ENCODE measurements around the gene MRTFA.
"Not testable (repeated sequence)": the region's sequence is repeated elsewhere in the genome, so short reads cannot be mapped to it uniquely, and the experiment has no call there.

MRTFA gene

DNA sequence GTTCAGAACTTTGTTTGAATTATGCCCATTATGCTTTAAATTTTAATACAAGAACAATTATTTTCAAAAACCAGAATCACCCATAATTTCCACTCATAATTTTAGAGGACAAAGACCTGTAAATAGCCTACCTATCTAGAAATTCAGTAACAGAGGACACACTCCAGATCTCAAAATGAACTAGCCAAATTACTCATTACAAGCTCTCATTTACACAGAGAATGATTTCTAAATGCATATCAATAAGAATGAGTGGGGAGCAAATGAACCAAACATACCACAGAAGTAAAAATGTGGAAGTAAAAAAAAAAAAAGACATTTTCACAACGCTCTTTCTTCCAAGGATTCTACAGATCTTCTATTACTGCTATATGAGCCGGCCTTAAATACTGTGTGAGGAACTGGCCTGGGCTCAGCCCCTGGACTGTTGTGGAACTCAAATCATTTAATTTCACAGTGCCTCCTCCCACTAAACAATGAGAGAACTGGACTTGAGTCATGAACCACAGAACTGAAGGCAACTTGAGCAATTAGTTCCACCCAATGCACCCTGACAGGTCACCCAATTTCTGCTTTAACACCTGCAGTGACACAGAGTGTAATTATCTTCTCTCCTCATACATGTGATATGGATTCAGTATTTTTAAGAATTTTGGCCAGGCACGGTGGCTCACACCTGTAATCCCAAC lies 8.0 kb downstream of the MRTFA start:
- Histone ChIP-seq H3K9me3 (ENCODE audit: control insufficient read depth in 1 of 2, low read length in 2 of 2) (no peaks in the 10 kb centered on the region), H3K9ac (ENCODE audit: low read depth in 1 of 2, low read length in 2 of 2) (peak overlapping the region in 1 of 2 donors; percentile 16), H3K4me1 (ENCODE audit: control insufficient read depth in 1 of 2, insufficient read depth in 2 of 2, low read length in 2 of 2) (peaks cover 0 to 9% of the 10 kb centered on the region in 2 donors), H3K27me3 (ENCODE audit: control insufficient read depth in 1 of 2, insufficient read depth in 2 of 2, low read length in 2 of 2) (no peaks in the 10 kb centered on the region), H3K36me3 (ENCODE audit: control insufficient read depth in 1 of 2, insufficient read depth in 2 of 2, low read length in 2 of 2) (no peaks in the 10 kb centered on the region), H3K4me3 (ENCODE audit: low read depth in 1 of 2, low read length in 2 of 2) (no peak overlapping the region), H3K27ac (ENCODE audit: low read depth, low read length) (no peak overlapping the region)

- no peak overlapping the region for H3K9ac ChIP-seq (ENCODE audit: low read depth in 1 of 2, low read length in 2 of 2)
- peaks cover 0 to 2% of the 10 kb centered on the region in 2 donors for H3K9me3 ChIP-seq (ENCODE audit: control insufficient read depth in 1 of 2, low read length in 2 of 2)
- H3K36me3 ChIP-seq (ENCODE audit: control insufficient read depth in 1 of 2, insufficient read depth in 2 of 2, low read length in 2 of 2): no peaks in the 10 kb centered on the region
- peaks cover 0 to 9% of the 10 kb centered on the region in 2 donors for H3K4me1 ChIP-seq (ENCODE audit: control insufficient read depth in 1 of 2, insufficient read depth in 2 of 2, low read length in 2 of 2)
- H3K4me3 ChIP-seq (ENCODE audit: low read depth in 1 of 2, low read length in 2 of 2): no peak overlapping the region
- H3K27me3 ChIP-seq (ENCODE audit: control insufficient read depth in 1 of 2, insufficient read depth in 2 of 2, low read length in 2 of 2): no peaks in the 10 kb centered on the region
- no peak overlapping the region for H3K27ac ChIP-seq (ENCODE audit: low read depth, low read length)
Measured at GRCh38 chr22:40627612-40628011, 8.9 kb downstream of the MRTFA start.

GRCh38 chr22:40626851-40627250 lies 9.7 kb downstream of the MRTFA start:
- H3K4me1 ChIP-seq (ENCODE audit: control insufficient read depth in 1 of 2, insufficient read depth in 2 of 2, low read length in 2 of 2): peaks cover 0 to 9% of the 10 kb centered on the region in 2 donors
- H3K36me3 ChIP-seq (ENCODE audit: control insufficient read depth in 1 of 2, insufficient read depth in 2 of 2, low read length in 2 of 2): no peaks in the 10 kb centered on the region
- no peak overlapping the region for H3K4me3 ChIP-seq (ENCODE audit: low read depth in 1 of 2, low read length in 2 of 2)
- peaks cover 2 to 5% of the 10 kb centered on the region in 2 donors for H3K9me3 ChIP-seq (ENCODE audit: control insufficient read depth in 1 of 2, low read length in 2 of 2)
- H3K9ac ChIP-seq (ENCODE audit: low read depth in 1 of 2, low read length in 2 of 2): no peak overlapping the region
- H3K27me3 ChIP-seq (ENCODE audit: control insufficient read depth in 1 of 2, insufficient read depth in 2 of 2, low read length in 2 of 2): no peaks in the 10 kb centered on the region
- no peak overlapping the region for H3K27ac ChIP-seq (ENCODE audit: low read depth, low read length)

DNA sequence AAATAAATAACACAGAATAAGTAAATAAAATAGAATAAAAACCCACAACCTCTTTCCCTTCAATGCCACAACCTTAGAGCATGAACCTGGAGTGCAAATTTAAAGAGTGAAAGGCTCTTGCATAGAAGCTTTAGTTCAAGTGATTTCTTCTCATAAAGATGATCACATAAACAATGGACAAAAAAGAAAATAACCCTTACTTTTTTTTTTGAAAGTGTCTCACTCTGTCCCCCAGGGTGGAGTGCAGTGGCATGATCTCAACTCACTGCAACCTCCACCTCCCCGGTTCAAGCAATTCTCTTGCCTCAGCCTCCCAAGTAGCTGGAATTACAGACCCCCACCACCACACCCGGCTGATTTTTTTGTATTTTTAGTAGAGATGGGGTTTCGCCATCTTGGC lies 10.7 kb downstream of the MRTFA start:
- H3K9ac ChIP-seq (ENCODE audit: low read depth in 1 of 2, low read length in 2 of 2); H3K27ac ChIP-seq (ENCODE audit: low read depth, low read length); H3K36me3 ChIP-seq (ENCODE audit: control insufficient read depth in 1 of 2, insufficient read depth in 2 of 2, low read length in 2 of 2); H3K9me3 ChIP-seq (ENCODE audit: control insufficient read depth in 1 of 2, low read length in 2 of 2); H3K4me3 ChIP-seq (ENCODE audit: low read depth in 1 of 2, low read length in 2 of 2); H3K4me1 ChIP-seq (ENCODE audit: control insufficient read depth in 1 of 2, insufficient read depth in 2 of 2, low read length in 2 of 2); H3K27me3 ChIP-seq (ENCODE audit: control insufficient read depth in 1 of 2, insufficient read depth in 2 of 2, low read length in 2 of 2): not testable (repeated sequence)

DNA sequence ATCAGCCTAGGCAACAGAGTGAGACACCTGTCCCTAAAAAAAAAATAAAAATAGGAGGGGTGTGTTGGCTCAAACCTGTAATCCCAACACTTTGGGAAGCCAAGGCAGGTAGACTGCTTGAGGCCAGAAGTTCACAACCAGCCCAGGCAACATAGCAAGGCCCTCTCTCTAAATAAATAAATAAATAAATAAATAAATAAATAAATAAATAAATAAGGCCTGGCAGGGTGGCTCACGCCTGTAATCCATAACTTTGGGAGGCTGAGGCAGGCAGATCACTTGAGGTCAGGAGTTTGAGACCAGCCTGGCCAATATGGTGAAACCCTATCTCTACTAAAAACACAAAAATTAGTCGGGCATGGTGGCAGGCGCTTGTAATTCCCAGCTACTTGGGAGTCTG lies 11.2 kb downstream of the MRTFA start:
- not testable (repeated sequence) for H3K36me3 ChIP-seq (ENCODE audit: control insufficient read depth in 1 of 2, insufficient read depth in 2 of 2, low read length in 2 of 2); H3K9ac ChIP-seq (ENCODE audit: low read depth in 1 of 2, low read length in 2 of 2); H3K4me3 ChIP-seq (ENCODE audit: low read depth in 1 of 2, low read length in 2 of 2); H3K9me3 ChIP-seq (ENCODE audit: control insufficient read depth in 1 of 2, low read length in 2 of 2); H3K27ac ChIP-seq (ENCODE audit: low read depth, low read length); H3K27me3 ChIP-seq (ENCODE audit: control insufficient read depth in 1 of 2, insufficient read depth in 2 of 2, low read length in 2 of 2); H3K4me1 ChIP-seq (ENCODE audit: control insufficient read depth in 1 of 2, insufficient read depth in 2 of 2, low read length in 2 of 2)

DNA sequence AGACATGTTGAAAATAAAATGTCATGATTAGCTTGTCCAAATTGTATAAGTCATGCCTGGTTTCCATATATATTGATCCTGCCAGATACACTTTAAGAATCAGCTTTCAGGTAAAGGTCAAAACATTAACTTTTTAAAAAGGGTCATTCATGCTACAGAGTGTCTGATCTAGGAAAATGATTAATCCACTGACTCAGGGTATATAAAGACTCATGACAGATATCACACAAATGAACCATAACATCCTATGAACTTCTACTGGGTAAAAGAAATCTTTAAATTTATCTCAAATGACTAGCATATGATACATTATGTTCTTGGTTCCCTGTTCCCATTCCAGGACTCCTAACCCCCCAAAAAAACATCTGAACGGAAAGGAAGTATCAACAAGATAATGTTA lies 11.7 kb downstream of the MRTFA start:
- H3K9me3 ChIP-seq (ENCODE audit: control insufficient read depth in 1 of 2, low read length in 2 of 2): peaks cover 2 to 5% of the 10 kb centered on the region in 2 donors
- no peak overlapping the region for H3K4me3 ChIP-seq (ENCODE audit: low read depth in 1 of 2, low read length in 2 of 2)
- no peak overlapping the region for H3K27ac ChIP-seq (ENCODE audit: low read depth, low read length)
- H3K27me3 ChIP-seq (ENCODE audit: control insufficient read depth in 1 of 2, insufficient read depth in 2 of 2, low read length in 2 of 2): no peaks in the 10 kb centered on the region
- no peaks in the 10 kb centered on the region for H3K36me3 ChIP-seq (ENCODE audit: control insufficient read depth in 1 of 2, insufficient read depth in 2 of 2, low read length in 2 of 2)
- no peak overlapping the region for H3K9ac ChIP-seq (ENCODE audit: low read depth in 1 of 2, low read length in 2 of 2)
- H3K4me1 ChIP-seq (ENCODE audit: control insufficient read depth in 1 of 2, insufficient read depth in 2 of 2, low read length in 2 of 2): peaks cover 0 to 9% of the 10 kb centered on the region in 2 donors

GRCh38 chr22:40621309-40622151 lies 15.0 kb downstream of the MRTFA start:
- Histone ChIP-seq H3K36me3 (ENCODE audit: control insufficient read depth in 1 of 2, insufficient read depth in 2 of 2, low read length in 2 of 2) (no peaks in the 10 kb centered on the region), H3K27ac (ENCODE audit: low read depth, low read length) (no peak overlapping the region), H3K9ac (ENCODE audit: low read depth in 1 of 2, low read length in 2 of 2) (no peak overlapping the region), H3K27me3 (ENCODE audit: control insufficient read depth in 1 of 2, insufficient read depth in 2 of 2, low read length in 2 of 2) (no peaks in the 10 kb centered on the region), H3K4me3 (ENCODE audit: low read depth in 1 of 2, low read length in 2 of 2) (no peak overlapping the region), H3K9me3 (ENCODE audit: control insufficient read depth in 1 of 2, low read length in 2 of 2) (peaks cover 2 to 5% of the 10 kb centered on the region in 2 donors), H3K4me1 (ENCODE audit: control insufficient read depth in 1 of 2, insufficient read depth in 2 of 2, low read length in 2 of 2) (no peaks in the 10 kb centered on the region)

DNA sequence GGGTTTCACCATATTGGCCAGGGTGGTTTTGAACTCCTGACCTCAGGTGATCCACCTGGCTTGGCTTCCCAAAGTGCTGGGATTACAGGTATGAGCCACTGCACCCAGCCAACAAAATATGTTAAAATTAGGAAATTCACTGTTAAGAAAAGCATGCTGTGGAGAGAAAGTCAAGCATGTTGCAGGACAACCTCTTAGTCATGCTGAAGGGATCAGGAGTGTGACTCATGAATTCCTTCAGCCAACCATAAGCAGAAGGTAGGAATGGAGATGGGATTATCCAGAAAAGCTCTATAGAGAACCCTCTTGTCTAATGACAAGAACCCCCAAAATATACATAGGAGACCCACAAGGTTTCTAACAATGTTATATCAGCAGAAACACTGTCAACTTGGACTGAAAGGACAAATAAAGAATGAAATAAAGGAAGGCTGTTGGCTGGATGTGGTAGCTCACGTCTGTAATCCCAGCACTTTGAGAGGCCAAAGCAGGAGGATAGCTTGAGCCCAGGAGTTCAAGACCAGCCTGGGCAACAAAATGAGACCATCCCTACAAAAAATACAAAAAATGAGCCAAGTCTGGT lies 16.0 kb downstream of the MRTFA start:
- no peak overlapping the region for H3K4me3 ChIP-seq (ENCODE audit: low read depth in 1 of 2, low read length in 2 of 2)

DNA sequence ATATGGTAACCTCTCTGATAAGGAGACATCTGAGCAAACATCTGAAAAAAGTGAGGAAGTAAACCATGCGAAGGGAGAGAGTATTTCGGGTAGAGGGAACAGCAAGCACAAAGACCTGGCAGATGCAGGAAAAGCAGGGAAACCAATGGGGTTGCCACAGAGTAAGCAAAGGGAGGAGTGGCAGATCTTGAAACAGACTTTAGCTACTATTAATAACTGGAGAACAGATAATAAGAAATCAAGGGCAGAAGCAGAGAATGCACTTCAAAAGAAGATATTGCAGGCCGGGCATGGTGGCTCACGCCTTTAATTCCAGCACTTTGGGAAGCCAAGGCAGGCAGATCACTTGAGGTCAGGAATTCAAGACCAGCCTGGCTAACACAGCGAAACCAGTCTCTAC lies 18.1 kb downstream of the MRTFA start:
- H3K27ac ChIP-seq (ENCODE audit: low read depth, low read length): no peak overlapping the region
- H3K9me3 ChIP-seq (ENCODE audit: control insufficient read depth in 1 of 2, low read length in 2 of 2): peaks cover 2 to 5% of the 10 kb centered on the region in 2 donors

More for the DNA sequence above, 16.0 kb downstream of the MRTFA start:
- Histone ChIP-seq H3K9me3 (ENCODE audit: control insufficient read depth in 1 of 2, low read length in 2 of 2) (peaks cover 2 to 5% of the 10 kb centered on the region in 2 donors), H3K4me1 (ENCODE audit: control insufficient read depth in 1 of 2, insufficient read depth in 2 of 2, low read length in 2 of 2) (no peaks in the 10 kb centered on the region), H3K27ac (ENCODE audit: low read depth, low read length) (no peak overlapping the region), H3K27me3 (ENCODE audit: control insufficient read depth in 1 of 2, insufficient read depth in 2 of 2, low read length in 2 of 2) (no peaks in the 10 kb centered on the region), H3K36me3 (ENCODE audit: control insufficient read depth in 1 of 2, insufficient read depth in 2 of 2, low read length in 2 of 2) (no peaks in the 10 kb centered on the region), H3K9ac (ENCODE audit: low read depth in 1 of 2, low read length in 2 of 2) (no peak overlapping the region)

DNA sequence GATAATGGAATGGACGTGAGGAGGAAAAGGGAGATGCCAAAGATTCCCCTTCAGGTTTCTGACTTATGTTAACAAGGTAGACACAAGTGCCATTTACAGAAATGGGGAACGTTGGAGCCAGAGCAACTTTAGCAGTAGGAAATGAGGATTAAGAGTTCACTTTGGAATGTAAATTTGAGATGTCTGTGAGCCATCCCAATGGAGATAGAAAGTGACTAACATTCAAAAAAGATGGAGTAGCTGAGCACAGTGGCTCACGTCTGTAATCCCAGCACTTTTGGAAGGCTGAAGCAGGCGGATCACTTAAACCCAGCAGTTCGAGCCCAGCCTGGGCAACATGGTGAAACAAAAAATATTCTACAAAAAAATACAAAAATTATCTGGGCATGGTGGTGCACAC lies 19.9 kb downstream of the MRTFA start:
- Histone ChIP-seq H3K4me3 (ENCODE audit: low read depth in 1 of 2, low read length in 2 of 2) (no peak overlapping the region), H3K27me3 (ENCODE audit: control insufficient read depth in 1 of 2, insufficient read depth in 2 of 2, low read length in 2 of 2) (no peaks in the 10 kb centered on the region), H3K9me3 (ENCODE audit: control insufficient read depth in 1 of 2, low read length in 2 of 2) (no peaks in the 10 kb centered on the region), H3K4me1 (ENCODE audit: control insufficient read depth in 1 of 2, insufficient read depth in 2 of 2, low read length in 2 of 2) (no peaks in the 10 kb centered on the region), H3K9ac (ENCODE audit: low read depth in 1 of 2, low read length in 2 of 2) (no peak overlapping the region), H3K27ac (ENCODE audit: low read depth, low read length) (no peak overlapping the region), H3K36me3 (ENCODE audit: control insufficient read depth in 1 of 2, insufficient read depth in 2 of 2, low read length in 2 of 2) (no peaks in the 10 kb centered on the region)

More for the DNA sequence above, 18.1 kb downstream of the MRTFA start:
- no peaks in the 10 kb centered on the region for H3K4me1 ChIP-seq (ENCODE audit: control insufficient read depth in 1 of 2, insufficient read depth in 2 of 2, low read length in 2 of 2)
- H3K36me3 ChIP-seq (ENCODE audit: control insufficient read depth in 1 of 2, insufficient read depth in 2 of 2, low read length in 2 of 2): no peaks in the 10 kb centered on the region
- H3K4me3 ChIP-seq (ENCODE audit: low read depth in 1 of 2, low read length in 2 of 2): no peak overlapping the region
- no peak overlapping the region for H3K9ac ChIP-seq (ENCODE audit: low read depth in 1 of 2, low read length in 2 of 2)
- H3K27me3 ChIP-seq (ENCODE audit: control insufficient read depth in 1 of 2, insufficient read depth in 2 of 2, low read length in 2 of 2): no peaks in the 10 kb centered on the region
